HepG2 (cell line): ENCODE results near the gene JTB. TPM values are rescaled to one million over a fixed set of nuclear protein-coding genes. Genes with fewer than 3 reads are reported as not detected.

Experiments
- CENPX ChIP-seq: sonication (generic); formaldehyde crosslinking; IDR thresholded peaks from 2 replicates; pipeline ENCODE4 v1.9.0; 2021; ENCODE audit warnings: mild to moderate bottlenecking, missing genetic modification reagents, moderate library complexity
- HOXD1 ChIP-seq: sonication (generic); formaldehyde crosslinking; IDR thresholded peaks from 2 replicates; pipeline ENCODE4 v1.5.0; 2020; ENCODE audit warnings: missing genetic modification reagents
- JDP2 ChIP-seq: sonication (generic); formaldehyde crosslinking; IDR thresholded peaks from 2 replicates; pipeline ENCODE4 v1.8.1; 2022; ENCODE audit warnings: missing genetic modification reagents, borderline replicate concordance
- MTF2 ChIP-seq: sonication (generic); formaldehyde crosslinking; IDR thresholded peaks from 2 replicates; pipeline ENCODE4 v1.5.0; 2020; ENCODE audit warnings: missing genetic modification reagents, borderline replicate concordance
- NFKB2 ChIP-seq: sonication (generic); formaldehyde crosslinking; IDR thresholded peaks from 2 replicates; pipeline ENCODE4 v1.4.0; 2020; ENCODE audit warnings: missing genetic modification reagents, borderline replicate concordance
- TOE1 ChIP-seq: sonication (generic); formaldehyde crosslinking; IDR thresholded peaks from 2 replicates; pipeline ENCODE4 v1.4.0; 2020; ENCODE audit warnings: mild to moderate bottlenecking, missing genetic modification reagents
- TP53 ChIP-seq: sonication (generic); formaldehyde crosslinking; conservative IDR thresholded peaks from 2 replicates; pipeline ENCODE4 v1.4.0; 2020; ENCODE audit warnings: missing genetic modification reagents
- XBP1 ChIP-seq: sonication (generic); formaldehyde crosslinking; IDR thresholded peaks from 2 replicates; pipeline ENCODE4 v1.5.0; 2020; ENCODE audit warnings: missing genetic modification reagents
- ZBTB7B ChIP-seq: sonication (generic); formaldehyde crosslinking; IDR thresholded peaks from 2 replicates; pipeline ENCODE4 v1.4.0; 2020; ENCODE audit warnings: missing genetic modification reagents
- ZFP36L2 ChIP-seq: sonication (generic); formaldehyde crosslinking; IDR thresholded peaks from 2 replicates; pipeline ENCODE4 v1.4.0; 2020; ENCODE audit warnings: missing genetic modification reagents
- ZFP82 ChIP-seq: sonication (generic); formaldehyde crosslinking; IDR thresholded peaks from 2 replicates; pipeline ENCODE4 v1.5.1; 2020; ENCODE audit warnings: mild to moderate bottlenecking, missing genetic modification reagents, borderline replicate concordance
- ZNF773 ChIP-seq: sonication (generic); formaldehyde crosslinking; IDR thresholded peaks from 2 replicates; pipeline ENCODE4 v1.4.0; 2020; ENCODE audit warnings: missing genetic modification reagents, borderline replicate concordance
- polyA plus RNA-seq, 8 experiments: library from polyadenylated mRNA; depleted of rRNA in 3 of 8; stranded (reverse) in 7 of 8; unstranded in 1 of 8; fragments of >200 nt; fragmentation: Illumina TruSeq in 4 of 8; extraction: Trizol in 4 of 8; gene quantifications; 2 replicates each; pipeline versions ENCODE4 v1.2.1 to v1.2.3, GENCODE V29; 2011 to 2016; ENCODE audit warnings: low read depth in 4 of 8, missing spikeins in 1 of 8, mixed read lengths in 1 of 8; ENCODE audit not compliant: insufficient read depth in 1 of 8
- total RNA-seq, 5 experiments: library from RNA; depleted of rRNA; stranded (reverse); fragments of >200 nt; fragmentation: Illumina TruSeq; extraction: Trizol; gene quantifications; 2 replicates each; pipeline ENCODE4 v1.2.3, GENCODE V29; 2016; ENCODE audit warnings: low read depth in 1 of 5
- TF ChIP-seq, protein P1 (sequence below): sonication (generic); formaldehyde crosslinking; IDR thresholded peaks from 2 replicates; pipeline ENCODE4 v1.5.1; 2020; ENCODE audit warnings: mild to moderate bottlenecking, missing genetic modification reagents, borderline replicate concordance
- TF ChIP-seq, protein P2 (sequence below): IDR thresholded peaks from 2 replicates; pipeline ENCODE4 v1.6.1; 2016; ENCODE audit warnings: missing biosample characterization, missing genetic modification reagents, low read depth
- TF ChIP-seq, protein P3 (sequence below): sonication (generic); formaldehyde crosslinking; IDR thresholded peaks from 2 replicates; pipeline ENCODE4 v1.5.1; 2020; ENCODE audit warnings: mild to moderate bottlenecking, missing genetic modification reagents, borderline replicate concordance
- TF ChIP-seq, protein P4 (sequence below): sonication (generic); formaldehyde crosslinking; IDR thresholded peaks from 2 replicates; pipeline ENCODE4 v1.4.0; 2020; ENCODE audit warnings: mild to moderate bottlenecking, missing genetic modification reagents
- TF ChIP-seq, protein P5 (sequence below): sonication (generic); formaldehyde crosslinking; IDR thresholded peaks from 2 replicates; pipeline ENCODE4 v1.8.0; 2022; ENCODE audit warnings: missing genetic modification reagents, mild to moderate bottlenecking, inconsistent platforms, borderline replicate concordance

Gene JTB
- total and polyA plus RNA-seq, 2 of the 13 experiments (the other 11 are each of a cell fraction or from before 2014, with no cell fraction given): 96.7 to 99.2 TPM

DNA sequence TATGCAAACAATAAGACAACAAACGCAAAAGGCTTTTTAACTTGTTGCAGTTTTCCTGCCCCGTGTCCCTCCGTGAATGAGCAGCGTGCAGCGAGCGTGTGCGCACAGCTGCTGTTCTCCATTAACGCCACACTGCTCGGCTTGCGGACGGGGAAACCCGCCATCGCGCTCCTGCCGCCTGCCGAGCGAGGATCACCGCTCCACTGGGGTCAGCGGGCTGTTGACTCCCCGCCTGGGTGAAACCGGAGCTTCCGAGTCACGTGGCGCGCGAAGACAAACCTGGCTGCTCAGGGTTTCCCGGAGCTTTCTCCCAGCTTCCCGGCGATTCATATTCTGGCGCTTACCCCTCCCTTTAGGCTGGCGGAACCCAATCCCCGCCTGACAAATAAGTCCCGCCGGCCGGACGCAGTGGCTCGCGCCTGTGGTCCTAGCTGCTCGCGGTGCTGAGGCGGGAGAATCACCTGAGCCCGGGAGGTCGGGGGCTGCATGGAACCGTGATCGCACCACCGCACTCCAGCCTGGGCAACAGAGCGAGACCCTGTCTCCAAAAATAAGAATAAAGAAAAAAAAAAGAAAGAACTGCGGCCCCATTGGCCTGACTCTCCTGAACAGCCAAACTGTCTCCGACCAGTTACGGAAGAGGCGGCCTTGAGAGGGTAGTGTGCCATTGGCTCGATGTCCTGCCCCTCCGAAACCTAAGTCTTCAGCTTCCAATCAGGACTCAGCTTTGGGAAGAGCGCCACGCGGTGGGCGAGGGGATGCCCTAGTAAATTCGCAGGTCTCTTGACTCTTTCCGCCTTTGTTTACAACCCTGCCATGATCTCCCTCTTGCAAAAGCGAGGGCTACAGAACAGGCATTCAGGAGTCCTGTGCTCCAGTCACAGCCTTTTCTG is 10.1 kb downstream of the JTB start, which contains the start of gene CREB3L4 (continued):
- TF ChIP-seq, protein P1, sequence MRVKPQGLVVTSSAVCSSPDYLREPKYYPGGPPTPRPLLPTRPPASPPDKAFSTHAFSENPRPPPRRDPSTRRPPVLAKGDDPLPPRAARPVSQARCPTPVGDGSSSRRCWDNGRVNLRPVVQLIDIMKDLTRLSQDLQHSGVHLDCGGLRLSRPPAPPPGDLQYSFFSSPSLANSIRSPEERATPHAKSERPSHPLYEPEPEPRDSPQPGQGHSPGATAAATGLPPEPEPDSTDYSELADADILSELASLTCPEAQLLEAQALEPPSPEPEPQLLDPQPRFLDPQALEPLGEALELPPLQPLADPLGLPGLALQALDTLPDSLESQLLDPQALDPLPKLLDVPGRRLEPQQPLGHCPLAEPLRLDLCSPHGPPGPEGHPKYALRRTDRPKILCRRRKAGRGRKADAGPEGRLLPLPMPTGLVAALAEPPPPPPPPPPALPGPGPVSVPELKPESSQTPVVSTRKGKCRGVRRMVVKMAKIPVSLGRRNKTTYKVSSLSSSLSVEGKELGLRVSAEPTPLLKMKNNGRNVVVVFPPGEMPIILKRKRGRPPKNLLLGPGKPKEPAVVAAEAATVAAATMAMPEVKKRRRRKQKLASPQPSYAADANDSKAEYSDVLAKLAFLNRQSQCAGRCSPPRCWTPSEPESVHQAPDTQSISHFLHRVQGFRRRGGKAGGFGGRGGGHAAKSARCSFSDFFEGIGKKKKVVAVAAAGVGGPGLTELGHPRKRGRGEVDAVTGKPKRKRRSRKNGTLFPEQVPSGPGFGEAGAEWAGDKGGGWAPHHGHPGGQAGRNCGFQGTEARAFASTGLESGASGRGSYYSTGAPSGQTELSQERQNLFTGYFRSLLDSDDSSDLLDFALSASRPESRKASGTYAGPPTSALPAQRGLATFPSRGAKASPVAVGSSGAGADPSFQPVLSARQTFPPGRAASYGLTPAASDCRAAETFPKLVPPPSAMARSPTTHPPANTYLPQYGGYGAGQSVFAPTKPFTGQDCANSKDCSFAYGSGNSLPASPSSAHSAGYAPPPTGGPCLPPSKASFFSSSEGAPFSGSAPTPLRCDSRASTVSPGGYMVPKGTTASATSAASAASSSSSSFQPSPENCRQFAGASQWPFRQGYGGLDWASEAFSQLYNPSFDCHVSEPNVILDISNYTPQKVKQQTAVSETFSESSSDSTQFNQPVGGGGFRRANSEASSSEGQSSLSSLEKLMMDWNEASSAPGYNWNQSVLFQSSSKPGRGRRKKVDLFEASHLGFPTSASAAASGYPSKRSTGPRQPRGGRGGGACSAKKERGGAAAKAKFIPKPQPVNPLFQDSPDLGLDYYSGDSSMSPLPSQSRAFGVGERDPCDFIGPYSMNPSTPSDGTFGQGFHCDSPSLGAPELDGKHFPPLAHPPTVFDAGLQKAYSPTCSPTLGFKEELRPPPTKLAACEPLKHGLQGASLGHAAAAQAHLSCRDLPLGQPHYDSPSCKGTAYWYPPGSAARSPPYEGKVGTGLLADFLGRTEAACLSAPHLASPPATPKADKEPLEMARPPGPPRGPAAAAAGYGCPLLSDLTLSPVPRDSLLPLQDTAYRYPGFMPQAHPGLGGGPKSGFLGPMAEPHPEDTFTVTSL (CRISPR knock-in tag): peak; percentile 41; the same call in 1 of the 2 replicates
- TF ChIP-seq, protein P2, sequence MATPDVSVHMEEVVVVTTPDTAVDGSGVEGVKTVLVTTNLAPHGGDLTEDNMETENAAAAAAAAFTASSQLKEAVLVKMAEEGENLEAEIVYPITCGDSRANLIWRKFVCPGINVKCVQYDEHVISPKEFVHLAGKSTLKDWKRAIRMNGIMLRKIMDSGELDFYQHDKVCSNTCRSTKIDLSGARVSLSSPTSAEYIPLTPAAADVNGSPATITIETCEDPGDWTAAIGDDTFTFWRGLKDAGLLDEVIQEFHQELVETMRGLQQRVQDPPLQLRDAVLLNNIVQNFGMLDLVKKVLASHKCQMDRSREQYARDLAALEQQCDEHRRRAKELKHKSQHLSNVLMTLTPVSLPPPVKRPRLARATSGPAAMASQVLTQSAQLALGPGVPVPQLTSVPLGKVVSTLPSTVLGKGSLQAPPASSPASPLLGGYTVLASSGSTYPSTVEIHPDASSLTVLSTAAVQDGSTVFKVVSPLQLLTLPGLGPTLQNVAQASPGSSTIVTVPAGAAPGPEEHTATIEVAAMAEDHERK (CRISPR knock-in tag): no peak
- TF ChIP-seq JDP2 (CRISPR knock-in tag) (no peak; the same call in 1 of the 2 replicates), TP53 (CRISPR knock-in tag) (peak; percentile 79; the same call in 1 of the 2 replicates), XBP1 (no peak), ZFP82 (CRISPR knock-in tag) (no peak), NFKB2 (CRISPR knock-in tag) (peak; percentile 96; the same call in 1 of the 2 replicates), ZFP36L2 (0 out of 2 replicates have a peak, but pooled peaks have one; percentile 68), HOXD1 (CRISPR knock-in tag) (0 out of 2 replicates have a peak, but pooled peaks have one; percentile 52), MTF2 (no peak), ZNF773 (CRISPR knock-in tag) (peak; percentile 84), ZBTB7B (CRISPR knock-in tag) (no peak), TOE1 (CRISPR knock-in tag) (no peak), CENPX (CRISPR knock-in tag) (no peak)
- TF ChIP-seq, protein P3, sequence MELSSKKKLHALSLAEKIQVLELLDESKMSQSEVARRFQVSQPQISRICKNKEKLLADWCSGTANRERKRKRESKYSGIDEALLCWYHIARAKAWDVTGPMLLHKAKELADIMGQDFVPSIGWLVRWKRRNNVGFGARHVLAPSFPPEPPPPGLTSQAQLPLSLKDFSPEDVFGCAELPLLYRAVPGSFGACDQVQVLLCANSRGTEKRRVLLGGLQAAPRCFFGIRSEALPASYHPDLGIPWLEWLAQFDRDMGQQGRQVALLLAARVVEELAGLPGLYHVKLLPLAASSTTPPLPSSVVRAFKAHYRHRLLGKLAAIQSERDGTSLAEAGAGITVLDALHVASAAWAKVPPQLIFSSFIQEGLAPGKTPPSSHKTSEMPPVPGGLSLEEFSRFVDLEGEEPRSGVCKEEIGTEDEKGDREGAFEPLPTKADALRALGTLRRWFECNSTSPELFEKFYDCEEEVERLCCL (CRISPR knock-in tag): 0 out of 2 replicates have a peak, but pooled peaks have one; percentile 61
- TF ChIP-seq, protein P4, sequence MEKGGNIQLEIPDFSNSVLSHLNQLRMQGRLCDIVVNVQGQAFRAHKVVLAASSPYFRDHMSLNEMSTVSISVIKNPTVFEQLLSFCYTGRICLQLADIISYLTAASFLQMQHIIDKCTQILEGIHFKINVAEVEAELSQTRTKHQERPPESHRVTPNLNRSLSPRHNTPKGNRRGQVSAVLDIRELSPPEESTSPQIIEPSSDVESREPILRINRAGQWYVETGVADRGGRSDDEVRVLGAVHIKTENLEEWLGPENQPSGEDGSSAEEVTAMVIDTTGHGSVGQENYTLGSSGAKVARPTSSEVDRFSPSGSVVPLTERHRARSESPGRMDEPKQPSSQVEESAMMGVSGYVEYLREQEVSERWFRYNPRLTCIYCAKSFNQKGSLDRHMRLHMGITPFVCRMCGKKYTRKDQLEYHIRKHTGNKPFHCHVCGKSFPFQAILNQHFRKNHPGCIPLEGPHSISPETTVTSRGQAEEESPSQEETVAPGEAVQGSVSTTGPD (CRISPR knock-in tag): no peak
- TF ChIP-seq, protein P5, sequence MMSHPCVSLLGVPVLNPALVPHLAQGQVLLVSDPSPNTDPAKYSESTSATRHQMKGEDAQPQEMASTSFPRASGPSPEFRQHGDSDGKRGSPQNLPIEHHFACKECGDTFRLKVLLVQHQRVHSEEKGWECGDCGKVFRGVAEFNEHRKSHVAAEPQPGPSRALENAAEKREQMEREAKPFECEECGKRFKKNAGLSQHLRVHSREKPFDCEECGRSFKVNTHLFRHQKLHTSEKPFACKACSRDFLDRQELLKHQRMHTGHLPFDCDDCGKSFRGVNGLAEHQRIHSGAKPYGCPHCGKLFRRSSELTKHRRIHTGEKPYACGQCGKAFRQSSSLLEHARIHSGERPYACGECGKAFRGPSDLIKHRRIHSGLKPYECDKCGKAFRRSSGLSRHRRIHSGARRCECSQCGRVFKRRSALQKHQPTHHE (CRISPR knock-in tag): peak; percentile 47; the same call in 1 of the 2 replicates
